ENCODE results near the gene KPNA1. TPM values are rescaled to one million over a fixed set of nuclear protein-coding genes. Genes with fewer than 3 reads are reported as not detected.

The KPNA1 gene
- total RNA-seq, 2 experiments from 2014 or later = 52.9 to 54.3 TPM

DNA sequence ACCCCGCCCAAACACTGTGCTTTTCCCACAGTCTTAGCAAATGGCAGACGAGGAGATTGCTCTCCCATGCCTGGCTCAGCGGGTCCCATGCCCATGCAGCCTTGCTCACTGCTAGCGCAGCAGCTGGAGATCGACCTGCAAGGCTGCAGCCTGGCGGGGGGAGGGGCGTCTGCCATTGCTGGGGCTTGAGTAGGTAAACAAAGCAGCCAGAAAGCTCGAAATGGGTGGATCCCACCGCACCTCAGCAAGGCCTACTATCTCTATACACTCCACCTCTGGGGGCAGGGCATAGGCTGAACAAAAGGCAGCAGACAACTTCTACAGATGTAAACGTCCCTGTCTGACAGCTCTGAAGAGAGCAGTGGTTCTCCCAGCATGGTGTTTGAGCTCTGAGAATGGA is 71.6 kb downstream of the KPNA1 start:
- POLR2A ChIA-PET = no interaction called here
- CTCF ChIA-PET = interaction anchor here (1.1 kb wide), 1 partner anchor 896 kb away, joined by 3 read pairs; no protein-coding TSS in a partner anchor

DNA sequence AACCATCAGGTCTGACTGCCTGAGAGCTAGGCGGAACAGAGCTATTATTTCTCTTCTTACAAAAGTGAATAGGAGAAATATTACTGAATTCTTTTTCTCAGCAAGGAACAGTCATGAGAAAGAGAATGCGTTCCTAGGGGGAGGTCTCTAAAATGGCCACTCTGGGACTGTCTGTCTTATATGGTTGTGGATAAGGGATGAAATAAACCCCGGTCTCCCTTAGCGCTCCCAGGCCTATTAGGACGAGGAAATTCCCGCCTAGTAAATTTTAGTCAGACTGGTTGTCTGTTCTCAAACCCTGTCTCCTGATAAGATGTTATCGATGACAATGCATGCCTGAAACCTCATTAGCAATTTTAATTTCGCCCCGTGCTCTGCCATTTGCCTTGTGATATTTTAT is 78.8 kb downstream of the KPNA1 start:
- ChIA-PET POLR2A (no interaction called here), CTCF (no interaction called here)

DNA sequence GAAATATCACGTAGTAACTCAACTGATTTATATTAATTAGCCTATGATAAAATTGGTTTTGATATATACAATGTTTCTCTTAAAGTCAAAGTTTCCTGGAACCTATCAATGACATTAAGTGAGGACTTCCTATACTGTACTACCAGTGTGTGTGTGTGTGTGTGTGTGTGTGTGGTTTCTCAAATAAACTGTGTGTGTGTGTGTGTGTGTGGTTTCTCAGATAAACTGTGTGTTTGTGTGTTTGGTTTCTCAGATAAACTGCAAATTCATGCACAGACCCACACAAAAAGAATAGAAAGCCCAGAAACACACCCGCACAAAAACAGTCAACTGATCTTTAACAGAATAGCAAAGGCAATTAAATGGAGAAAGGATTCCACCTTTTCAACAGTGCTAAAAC is 84.4 kb downstream of the KPNA1 start:
- POLR2A ChIA-PET = no interaction called here

DNA sequence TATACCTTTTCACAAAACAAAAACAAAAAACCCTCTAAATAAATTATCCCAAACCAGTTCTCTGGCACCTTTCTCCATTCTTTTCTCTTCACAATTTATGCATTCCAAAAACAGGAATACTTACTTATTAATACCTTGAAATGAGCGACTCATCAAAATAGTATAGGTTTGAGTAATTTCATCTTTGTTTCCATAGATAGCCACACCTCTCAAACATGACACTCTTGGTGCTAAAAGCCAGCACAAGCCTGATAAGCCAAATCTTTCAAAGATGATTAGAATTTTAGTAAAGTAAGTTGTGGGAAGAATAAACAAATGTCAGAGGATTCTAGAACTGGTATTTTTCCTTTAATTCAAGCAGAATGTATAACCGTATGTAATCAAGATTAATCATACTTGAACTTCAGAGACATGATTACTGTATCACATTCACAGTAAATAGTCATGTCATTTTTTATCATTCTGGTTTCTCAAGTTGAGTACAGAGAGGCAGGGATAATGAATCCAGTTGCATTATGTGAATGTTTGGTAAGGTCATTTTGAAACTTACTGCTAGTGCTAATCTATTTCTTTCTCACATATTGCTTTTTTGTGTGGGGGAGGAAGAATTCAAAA is 86.8 kb downstream of the KPNA1 start:
- ChIA-PET CTCF (no interaction called here), POLR2A (no interaction called here)

More for the DNA sequence above, 84.4 kb downstream of the KPNA1 start:
- CTCF ChIA-PET = no interaction called here

DNA sequence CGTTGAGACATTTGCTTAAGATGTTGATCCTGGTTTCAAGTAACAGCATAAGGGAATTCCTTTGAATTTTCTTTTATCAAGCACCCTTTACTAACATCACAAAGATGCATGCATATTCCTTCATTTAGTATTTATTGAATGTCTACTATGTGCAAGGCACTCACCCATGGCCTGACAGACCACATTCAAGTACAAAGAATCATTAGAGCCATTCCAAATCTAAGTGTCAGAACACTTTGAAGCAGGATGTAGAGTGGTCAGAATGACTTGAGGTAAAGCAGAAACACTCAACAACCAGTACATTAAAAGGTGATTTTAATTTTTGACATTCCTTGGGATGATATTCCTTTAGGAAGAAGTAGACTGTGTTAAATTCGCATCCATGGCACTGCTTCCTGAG is 92.9 kb downstream of the KPNA1 start:
- POLR2A ChIA-PET = interaction anchor here (0.7 kb wide), 1 partner anchor 11 kb away, joined by 7 read pairs; no protein-coding TSS in a partner anchor
- CTCF ChIA-PET = no interaction called here

DNA sequence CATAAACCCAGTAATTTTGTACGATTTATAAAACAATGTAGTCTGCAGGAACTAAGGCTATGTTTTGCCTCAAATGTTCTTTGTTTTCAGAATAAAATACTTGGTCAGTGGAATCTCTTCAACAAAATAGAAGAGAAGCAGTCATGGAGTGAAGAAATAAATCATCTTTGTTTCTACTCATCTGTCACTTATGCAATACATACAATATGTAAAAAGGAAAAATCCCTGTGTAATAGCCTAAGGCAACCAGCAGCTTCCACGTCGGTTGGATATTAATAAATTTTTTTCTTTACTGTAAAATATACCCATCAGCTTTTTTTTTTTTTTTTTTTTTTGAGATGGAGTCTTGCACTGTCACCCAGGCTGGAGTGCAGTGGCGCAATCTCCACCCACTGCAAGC is 93.6 kb downstream of the KPNA1 start:
- CTCF ChIA-PET = no interaction called here

DNA sequence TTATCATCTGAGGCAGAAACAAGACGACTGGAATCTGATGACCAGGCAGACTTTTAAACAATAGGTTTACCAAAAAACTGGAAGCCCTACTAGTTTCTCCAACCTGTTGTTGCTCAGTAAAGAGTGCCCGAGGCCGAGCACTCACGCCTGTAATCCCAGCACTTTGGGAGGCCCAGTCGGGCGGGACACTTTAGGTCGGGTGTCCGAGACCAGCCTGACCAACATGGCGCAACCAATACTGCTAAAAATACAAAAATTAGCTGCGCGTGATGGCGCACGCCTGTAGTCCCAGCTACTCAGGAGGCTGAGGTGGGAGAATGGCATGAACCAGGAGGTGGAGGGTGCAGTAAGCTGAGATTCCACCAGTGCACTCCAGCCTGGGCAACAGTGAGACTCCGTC is 97.8 kb downstream of the KPNA1 start:
- ChIA-PET CTCF (interaction anchor here (1.2 kb wide), 1 partner anchor 24 kb away, joined by 5 read pairs; no protein-coding TSS in a partner anchor), POLR2A (interaction anchor here (1.2 to 2.5 kb wide), 3 partner anchors 33 to 264 kb away, joined by 4 to 15 read pairs (median 10); partner anchors contain the start of genes FAM162A, KPNA1 and PARP14)

More for the DNA sequence above, 93.6 kb downstream of the KPNA1 start:
- POLR2A ChIA-PET = interaction anchor here (0.6 to 0.7 kb wide), 3 partner anchors 11 to 259 kb away, joined by 3 to 7 read pairs (median 7); partner anchors contain the start of genes KPNA1 and PARP14

DNA sequence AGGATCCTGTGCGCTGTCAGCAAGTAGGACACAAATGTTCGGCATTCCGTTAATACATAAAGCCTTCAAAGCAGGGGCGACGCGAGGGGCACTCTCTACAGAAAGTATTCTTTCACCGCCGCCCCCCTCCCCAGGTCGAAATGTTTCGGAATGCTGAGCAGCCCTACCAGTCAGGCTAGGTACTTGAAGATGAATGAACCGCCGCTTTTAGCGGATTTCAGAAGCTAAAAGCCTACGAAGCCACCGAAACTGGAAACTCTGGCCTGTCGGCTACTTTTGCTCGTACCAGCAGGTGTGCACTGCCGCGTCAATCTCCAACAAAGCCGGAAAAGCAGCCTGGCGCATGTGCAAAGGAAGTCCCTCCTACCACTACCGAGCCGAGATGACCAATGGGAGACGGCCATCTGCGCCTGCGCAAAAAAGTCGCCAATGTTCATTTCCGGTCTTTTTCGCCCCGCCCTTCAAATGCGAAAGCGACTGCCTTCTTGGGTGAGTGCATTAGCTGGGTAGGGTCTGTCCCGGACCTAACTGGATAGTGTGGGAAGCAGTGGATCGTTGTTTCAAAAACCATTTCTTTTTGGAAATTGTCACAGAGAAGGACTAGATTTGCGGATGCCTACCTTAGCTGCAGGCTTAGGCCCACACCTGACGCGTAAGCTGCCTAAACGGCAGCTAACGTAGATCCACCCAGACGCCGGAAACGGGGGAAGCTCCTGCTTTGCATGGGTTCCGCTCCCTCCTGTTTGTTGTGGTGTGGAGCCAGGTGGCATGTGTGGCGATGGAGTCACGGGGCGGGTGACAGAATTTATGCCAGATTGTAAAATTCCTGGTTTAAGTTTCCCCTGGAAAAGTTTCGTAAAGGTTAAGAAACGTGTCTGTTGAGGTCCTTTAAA is 98.7 kb downstream of the KPNA1 start, which contains the start of gene WDR5B:
Gene WDR5B (minus strand): TSS at position 301 of the 893 bp plus-strand sequence. CDS start 534 bp downstream, outside the sequence.
- ChIA-PET CTCF (interaction anchor here (0.5 to 1.7 kb wide), 4 partner anchors 9 to 575 kb away, joined by 3 to 7 read pairs (median 6); partner anchors contain the start of gene FAM162A), POLR2A (interaction anchor here (0.5 to 2.5 kb wide), 7 partner anchors 23 to 265 kb away, joined by 3 to 15 read pairs (median 4); partner anchors contain the start of genes FAM162A, KPNA1 and PARP14)

DNA sequence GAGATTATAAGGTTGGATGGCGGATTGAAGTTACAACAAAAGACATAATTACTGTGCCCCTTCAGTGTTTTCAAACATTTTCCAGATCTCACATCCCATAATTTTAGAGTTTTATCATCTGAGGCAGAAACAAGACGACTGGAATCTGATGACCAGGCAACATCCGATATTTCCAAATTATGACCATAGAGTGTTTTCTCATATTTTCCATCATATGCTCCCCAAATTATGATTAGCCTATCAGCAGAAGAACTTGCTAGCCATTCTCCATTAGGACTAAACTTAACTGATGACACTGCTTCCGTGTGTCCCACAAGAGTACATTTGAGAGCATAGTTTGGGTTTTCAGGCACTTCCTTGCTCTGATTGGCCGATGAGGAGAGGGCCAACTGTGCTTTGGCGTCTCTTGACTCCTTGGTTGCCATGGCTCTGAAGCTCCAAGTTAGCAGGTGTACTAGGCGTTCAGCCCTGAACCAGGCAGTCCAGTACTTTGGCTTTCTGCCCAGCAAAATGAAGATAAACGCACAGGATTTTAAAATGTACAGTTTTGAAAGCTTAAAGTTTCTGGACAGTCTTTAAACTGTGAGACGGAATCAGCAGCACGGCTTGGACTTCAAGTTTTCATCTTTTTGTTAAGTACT is 99.5 kb downstream of the KPNA1 start:
- CTCF ChIA-PET = interaction anchor here (0.5 to 1.7 kb wide), 3 partner anchors 8 to 574 kb away, joined by 3 to 7 read pairs (median 6); partner anchors contain the start of gene FAM162A
- POLR2A ChIA-PET = interaction anchor here (0.5 to 2.5 kb wide), 5 partner anchors 31 to 264 kb away, joined by 3 to 15 read pairs (median 4); partner anchors contain the start of genes FAM162A and KPNA1

DNA sequence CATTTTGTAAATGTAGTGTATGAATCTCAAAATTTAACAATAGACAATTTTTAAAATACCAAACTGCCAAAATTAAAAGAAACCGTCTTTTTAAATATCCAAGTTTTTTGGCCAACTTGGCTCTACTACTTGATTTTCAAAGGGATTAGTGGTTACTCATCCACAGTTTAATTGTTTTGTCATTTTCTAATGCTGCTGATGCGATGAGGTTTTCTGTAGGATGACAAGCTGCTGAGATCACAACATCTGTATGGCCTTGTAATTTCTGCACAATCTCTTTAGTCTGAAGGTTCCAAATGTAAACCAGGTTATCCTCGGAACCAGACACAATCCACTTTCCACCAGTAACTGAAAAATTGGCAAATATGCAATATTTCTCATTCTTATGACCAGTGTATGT is 100.3 kb downstream of the KPNA1 start:
- POLR2A ChIA-PET = no interaction called here
- CTCF ChIA-PET = no interaction called here

DNA sequence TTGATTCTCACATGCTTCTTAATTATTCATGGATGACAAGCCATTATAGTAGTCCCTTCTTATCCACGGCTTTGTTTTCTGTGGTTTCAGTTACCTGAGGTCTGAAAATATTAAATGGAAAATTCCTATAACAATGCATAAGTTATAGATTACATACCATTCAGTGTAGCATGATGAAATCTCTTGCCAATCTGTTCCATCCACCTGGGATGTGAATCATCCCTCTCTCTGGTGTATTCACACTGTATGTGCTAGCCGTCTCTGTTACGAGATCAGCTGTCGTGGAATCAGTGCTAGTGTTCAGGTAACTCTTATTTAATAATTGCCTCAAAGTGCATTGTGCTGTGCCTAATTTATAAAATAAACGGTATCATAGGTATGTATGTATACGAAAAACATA is 104.1 kb downstream of the KPNA1 start:
- CTCF ChIA-PET = no interaction called here
- POLR2A ChIA-PET = no interaction called here

DNA sequence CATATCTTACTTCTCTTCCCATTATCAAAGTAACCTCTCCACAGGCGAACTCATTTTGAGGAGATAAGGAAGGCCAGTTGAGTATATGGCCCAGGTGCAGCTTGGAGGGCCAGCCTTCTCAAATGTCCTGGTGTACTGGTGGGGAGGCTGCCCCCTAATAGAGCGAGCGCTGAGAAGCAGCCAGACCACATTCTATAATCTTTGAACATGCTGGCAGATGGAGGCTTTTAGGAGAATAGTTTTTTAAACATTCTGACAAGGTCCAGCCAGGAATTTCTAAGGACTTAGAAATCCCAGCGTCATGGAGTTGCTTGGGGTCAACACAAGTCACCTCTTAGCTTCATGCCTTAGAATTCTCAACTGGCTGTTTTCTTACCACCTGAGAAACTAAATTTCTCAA is 104.6 kb downstream of the KPNA1 start:
- ChIA-PET CTCF (no interaction called here), POLR2A (no interaction called here)

DNA sequence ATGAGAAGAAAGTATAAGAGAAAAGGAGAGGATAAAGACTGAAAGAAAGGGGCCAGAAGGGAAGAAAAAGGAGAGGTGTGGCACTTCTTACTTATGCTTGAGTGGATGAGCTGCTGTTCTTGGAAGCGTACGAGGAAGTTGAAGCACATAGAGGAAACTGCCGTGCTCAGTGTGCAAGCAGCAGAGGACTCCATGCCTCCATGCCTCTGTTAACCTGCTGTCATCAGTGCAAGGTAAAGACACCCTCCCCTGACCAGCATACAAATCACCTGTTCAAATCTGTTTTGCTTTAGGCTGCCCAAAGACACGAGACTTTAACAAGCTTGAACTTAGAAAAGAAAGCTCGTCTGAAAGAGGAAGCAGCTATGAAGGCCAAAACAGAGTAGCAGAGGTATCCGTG is 105.3 kb downstream of the KPNA1 start:
- ChIA-PET CTCF (no interaction called here), POLR2A (no interaction called here)

DNA sequence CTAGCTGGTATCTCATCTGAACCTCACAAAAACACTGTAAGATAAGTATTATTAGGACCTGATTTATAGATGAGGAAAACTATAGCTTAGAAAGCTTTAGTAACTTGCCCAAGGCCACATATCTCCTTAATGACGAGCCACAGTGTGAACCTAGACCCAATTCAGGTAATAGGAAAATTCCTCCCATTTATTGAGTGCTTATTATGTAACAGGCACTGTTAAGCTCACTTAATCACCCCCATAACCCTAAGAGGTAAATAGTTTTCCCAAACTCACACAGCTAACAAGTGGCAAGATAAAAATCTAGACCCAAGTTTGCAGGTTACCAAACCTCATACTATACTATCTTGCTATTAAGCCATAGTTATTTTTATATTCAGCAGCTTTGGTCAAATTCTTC is 106.8 kb downstream of the KPNA1 start:
- CTCF ChIA-PET = interaction anchor here (0.7 kb wide), 1 partner anchor 24 kb away, joined by 3 read pairs; the partner anchor contains the start of gene FAM162A
- POLR2A ChIA-PET = interaction anchor here (0.7 kb wide), 1 partner anchor 24 kb away, joined by 3 read pairs; no protein-coding TSS in a partner anchor

DNA sequence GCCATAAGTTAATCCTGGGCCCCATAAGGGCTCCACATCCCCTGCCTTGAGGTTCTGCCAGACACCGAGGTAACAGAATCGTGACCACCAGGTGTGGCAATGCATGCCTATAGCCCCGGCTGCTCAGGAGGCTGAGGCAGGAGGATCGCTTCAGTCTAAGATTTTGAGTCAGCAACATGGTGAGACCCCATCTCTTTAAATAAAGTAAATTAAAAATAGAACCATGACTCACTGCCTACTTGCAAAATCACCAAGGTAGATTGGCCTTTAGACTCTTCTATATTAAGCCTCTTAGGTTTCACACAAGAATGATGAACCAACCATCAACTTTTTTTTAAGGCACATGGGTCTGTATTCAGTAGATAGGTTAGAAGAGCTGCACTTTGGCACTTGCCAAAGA is 108.5 kb downstream of the KPNA1 start:
- POLR2A ChIA-PET = no interaction called here
- CTCF ChIA-PET = interaction anchor here (0.8 to 1.8 kb wide), 2 partner anchors 10 to 22 kb away, joined by 3 to 6 read pairs; partner anchors contain the start of genes FAM162A and WDR5B

DNA sequence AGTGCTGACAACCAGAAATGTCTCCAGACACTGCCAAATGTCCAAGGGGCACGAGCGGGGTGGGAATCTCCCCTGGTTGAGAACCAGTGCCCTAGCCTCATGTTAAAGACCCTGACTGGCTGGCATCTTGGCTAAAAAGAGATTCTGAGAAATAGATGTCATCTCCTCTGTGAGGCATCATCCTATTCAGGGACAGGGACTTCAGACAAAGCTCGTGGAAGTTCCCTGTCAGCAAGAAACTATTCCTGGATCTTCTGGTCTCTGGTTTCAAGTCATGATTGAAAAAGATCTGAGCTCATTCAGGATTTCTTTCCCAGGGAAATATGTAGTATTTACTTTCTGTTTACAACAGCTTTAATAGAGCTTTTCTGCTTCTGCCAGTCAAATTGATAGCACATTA is 109.7 kb downstream of the KPNA1 start:
- POLR2A ChIA-PET = no interaction called here

DNA sequence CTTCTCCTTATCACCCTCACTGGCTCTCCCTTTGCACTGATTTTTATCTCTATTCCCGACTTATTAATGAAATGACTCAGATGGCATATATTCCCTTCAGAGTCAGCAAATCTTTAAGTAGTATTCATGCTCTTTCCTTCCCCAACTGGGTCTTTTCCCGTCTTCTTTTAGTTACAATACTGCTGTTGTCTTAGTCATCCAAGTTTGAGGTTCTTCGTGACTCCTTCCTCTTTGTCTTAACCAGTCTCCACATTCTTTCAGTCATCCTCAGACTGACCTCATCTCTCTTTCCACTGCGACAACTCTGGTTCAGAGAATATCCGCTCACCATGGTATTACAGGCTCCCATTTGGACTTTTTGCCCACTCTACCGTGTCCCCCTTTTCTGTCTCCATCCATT is 111.2 kb downstream of the KPNA1 start:
- POLR2A ChIA-PET = no interaction called here
- CTCF ChIA-PET = no interaction called here

More for the DNA sequence above, 109.7 kb downstream of the KPNA1 start:
- CTCF ChIA-PET = interaction anchor here (1.0 kb wide), 1 partner anchor 12 kb away, joined by 3 read pairs; no protein-coding TSS in a partner anchor

DNA sequence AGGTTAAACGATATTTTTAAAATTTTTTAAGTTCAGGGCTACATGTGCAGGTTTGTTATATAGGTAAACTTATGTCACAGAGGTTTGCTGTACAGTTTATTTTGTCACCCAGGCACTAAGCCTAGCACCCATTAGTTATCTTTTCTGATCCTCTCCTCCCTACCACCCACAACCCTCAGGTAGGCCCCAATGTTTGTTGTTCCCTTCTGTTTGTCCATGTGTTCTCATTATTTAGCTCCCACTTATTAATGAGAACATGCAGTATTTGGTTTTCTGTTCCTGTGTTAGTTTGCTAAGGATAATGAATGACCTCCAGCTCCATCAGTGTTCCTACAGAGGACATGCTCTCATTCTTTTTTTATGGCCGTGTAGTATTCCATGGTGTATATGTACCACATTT is 115.8 kb downstream of the KPNA1 start:
- CTCF ChIA-PET = no interaction called here
- POLR2A ChIA-PET = no interaction called here

DNA sequence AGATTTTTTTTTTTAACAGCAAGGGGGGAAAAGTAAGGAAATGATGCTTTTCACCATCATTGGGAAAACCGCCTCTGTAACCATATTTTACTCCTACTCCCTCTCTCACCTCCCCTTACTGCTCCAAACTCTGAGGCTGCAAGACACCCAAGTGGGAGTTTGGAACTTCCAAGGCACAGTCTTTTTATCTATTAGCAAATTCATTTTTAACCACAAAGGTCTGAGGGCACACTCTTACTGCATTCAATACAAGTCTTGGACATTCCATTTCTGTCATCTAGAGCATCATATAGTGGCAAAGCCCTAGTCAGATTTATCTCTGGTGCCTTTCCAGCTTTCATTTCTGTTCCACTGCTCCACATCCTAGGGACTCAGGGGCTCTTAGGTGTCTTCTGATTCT is 117.5 kb downstream of the KPNA1 start:
- ChIA-PET POLR2A (no interaction called here), CTCF (no interaction called here)

DNA sequence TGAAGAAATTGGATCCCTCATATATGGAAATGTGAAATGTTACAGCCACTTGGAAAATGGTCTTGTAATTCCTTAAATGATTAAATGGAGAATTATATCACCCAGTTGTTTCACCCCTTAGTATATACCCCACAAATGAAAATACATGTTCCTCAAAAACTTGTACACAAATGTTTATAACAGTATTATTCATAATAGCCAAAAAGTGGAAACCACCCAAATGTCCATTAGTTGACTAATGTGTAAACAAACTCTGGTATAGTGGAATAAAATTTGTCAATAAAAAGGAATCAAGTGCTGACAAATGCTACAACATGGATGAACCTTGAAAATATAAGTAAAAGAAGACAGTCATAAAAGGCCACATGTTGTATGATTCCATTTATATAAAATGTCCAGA is 118.2 kb downstream of the KPNA1 start:
- CTCF ChIA-PET = no interaction called here
- POLR2A ChIA-PET = no interaction called here
